HL-60/S4 treated with phorbol 12-myristate 13-acetate at 8.2 ng/mL for 4 days and 3 days (cell line): Measurements from ENCODE around the gene RFFL.
"Not testable (repeated sequence)": the region's sequence is repeated elsewhere in the genome, so short reads cannot be mapped to it uniquely, and the experiment has no call there.

ENCODE experiments used
- in situ Hi-C: fragments of 300-500 bp; cut with MboI; formaldehyde crosslinking; loops from 2 replicates; pipeline ENCODE4 v1.15.0; 2022; ENCODE audit warnings: low sequenced_read_pairs

RFFL gene

GRCh38 chr17:35051183-35051578, 12.3 kb downstream of the RFFL start:
- in situ Hi-C loops, result no loop called here

- in situ Hi-C loops, result no loop called here
These were observed 13.3 kb downstream of the RFFL start for GRCh38 chr17:35050170-35050569.

GRCh38 chr17:35048685-35049379, 14.7 kb downstream of the RFFL start:
- in situ Hi-C loops, result no loop called here

DNA sequence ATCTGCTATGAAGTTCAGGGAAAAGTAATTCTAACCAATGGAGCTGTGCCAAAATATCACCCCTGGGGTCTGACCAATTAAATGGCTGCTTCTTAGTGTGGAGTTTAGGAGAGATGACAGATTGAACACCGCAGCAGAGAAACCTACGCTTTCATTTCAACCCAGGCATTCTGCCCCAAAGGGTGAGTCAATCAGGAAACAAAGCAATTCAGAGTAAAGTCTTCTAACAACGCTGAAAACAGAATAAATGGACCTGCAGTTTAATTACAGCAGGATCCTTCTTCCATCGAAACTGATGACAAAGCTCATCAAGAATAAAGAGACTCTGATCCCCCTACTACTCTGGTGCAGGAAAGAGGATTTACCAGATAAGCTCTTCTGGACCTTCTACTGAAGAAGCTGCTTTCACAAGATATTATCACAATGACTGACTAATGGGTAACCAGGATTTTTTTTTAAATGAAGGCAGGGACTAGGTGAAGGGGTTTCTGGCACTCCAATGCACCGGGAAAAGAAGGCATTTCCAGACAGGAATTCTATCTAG, 16.7 kb downstream of the RFFL start:
- in situ Hi-C loops, result no loop called here

DNA sequence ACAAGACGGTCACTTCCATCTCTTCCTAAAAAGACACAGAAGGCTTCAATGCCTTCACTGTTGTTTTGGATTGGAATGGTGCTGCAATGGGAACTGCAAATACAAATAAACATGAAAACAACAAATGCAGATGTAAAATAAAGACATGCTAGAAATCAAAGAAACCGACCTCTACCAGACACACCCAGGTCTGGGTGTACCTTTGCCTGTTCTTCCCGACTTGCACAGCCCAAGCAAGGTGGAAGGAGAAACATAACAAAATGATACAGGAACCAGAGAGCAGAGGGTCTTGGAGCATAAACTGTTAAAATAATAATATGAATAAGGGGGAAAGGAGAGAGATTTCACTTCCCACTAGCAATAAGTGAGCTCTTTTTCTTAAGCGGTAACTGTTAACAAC, 17.3 kb downstream of the RFFL start:
- in situ Hi-C loops, result no loop called here

DNA sequence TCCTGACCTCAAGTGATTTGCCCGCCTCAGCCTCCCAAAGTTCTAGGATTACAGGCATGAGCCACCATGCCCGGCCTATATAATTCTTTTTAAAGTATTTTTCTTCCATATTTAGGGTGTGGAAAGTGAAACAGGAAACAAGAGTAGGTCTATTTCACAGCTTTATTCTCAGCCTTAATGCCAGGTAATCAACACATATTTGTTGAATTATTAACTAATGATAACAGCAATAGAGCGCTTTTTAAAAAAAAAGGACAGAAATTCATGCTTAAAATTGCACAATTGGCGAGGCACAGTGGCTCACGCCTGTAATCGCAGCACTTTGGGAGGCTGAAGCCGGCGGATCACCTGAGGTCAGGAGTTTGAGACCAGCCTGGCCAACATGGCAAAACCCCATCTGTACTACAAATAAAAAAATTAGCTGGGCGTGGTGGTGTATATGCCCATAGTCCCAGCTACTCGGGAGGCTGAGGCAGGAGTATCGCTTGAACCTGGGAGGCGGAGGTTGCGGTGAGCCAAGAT, 18.0 kb downstream of the RFFL start:
- in situ Hi-C loops, result not testable (repeated sequence)

DNA sequence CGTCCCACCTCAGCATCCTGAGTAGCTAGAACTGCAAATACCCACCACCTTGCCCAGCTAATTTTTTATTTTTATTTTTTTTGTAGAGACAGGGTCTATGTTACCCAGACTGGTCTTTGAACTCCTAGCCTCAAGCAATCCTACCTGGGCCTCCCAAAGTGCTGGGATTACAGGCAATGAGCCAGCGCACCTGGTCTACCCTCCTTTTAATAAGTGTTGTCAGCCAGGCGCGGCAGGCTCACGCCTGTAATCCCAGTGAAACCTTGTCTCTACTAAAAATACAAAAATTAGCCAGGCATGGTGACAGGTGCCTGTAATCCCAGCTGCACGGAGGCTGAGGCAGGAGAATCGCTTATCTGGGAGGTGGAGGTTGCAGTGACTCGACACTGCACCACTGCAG, 19.3 kb downstream of the RFFL start:
- in situ Hi-C loops, result no loop called here

- in situ Hi-C loops, result no loop called here
These were observed 22.1 kb downstream of the RFFL start for GRCh38 chr17:35041390-35041789.

DNA sequence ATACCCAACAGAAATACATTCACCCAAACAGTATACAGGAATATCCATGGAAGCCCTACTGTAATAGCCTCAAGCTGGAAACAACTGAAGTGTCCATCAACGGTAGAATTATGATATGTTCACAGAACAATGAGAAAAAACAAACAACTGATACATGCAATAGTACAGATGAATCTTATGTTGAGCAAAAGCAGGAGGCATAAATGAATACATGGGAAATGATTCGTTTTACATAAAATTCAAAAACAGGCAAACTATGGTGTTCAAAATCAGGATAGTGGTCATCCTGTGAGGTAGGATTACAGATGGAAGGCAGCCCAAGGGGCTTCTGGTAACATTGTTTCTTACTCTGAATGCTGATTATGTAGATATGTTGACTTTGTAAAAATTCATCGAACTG, 25.1 kb downstream of the RFFL start:
- in situ Hi-C loops, result no loop called here

DNA sequence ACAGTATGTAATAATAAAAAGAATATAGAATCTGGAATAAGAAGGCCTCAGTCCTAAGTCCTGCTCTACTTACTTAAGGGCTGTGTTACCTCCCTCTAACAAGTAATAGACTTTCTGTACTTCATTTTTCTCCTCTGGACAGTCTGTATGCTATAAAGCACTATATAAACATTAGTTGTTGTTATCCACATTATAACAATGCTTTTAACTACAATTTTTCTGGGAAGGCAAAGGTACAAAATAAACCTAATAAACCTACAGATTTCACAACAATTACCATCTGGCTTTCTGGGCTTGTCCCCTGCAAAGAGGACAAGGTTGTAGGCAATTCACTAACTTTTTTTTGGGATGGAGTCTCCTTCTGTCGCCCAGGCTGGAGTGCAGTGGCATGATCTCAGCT, 32.7 kb downstream of the RFFL start:
- in situ Hi-C loops, result no loop called here

- in situ Hi-C loops, result no loop called here
These were observed 34.8 kb downstream of the RFFL start for GRCh38 chr17:35028531-35029262.

DNA sequence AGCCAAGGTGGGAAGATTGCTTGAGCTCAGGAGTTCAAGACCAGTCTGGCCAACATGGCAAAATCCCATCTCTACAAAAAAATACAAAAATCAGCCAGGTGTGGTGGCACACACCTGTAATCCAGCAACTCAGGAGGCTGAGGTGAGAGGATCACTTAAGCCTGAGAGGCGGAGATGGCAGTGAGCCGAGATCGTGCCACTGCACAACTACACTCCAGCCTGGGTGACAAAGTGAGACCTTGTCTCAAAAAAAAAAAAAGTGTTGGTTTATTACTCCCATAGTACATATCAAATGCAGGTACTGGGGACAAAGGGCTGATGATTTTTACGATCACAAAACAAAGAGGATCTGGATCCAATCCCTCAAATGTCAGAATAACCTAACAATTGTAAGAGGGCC, 35.4 kb downstream of the RFFL start:
- in situ Hi-C loops, result not testable (repeated sequence)

DNA sequence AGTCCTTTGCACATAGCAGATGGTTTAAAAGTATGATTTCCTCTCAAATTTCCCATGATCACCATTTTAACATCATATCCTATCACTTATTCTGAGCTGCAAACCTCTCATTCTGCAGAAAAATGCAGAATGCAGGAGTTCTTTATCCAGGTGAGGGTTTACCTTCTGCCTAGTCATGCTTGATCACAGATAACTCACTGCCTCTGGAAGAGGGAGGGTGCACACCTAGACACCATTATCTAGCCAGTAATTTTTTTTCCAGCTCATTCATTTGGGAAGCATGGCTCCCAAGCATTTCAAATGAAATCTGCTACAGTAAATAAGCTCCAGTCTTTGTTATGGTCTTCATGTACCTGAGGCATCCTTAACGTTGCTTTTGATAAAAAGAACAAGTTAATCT, 38.0 kb downstream of the RFFL start:
- in situ Hi-C loops, result no loop called here

DNA sequence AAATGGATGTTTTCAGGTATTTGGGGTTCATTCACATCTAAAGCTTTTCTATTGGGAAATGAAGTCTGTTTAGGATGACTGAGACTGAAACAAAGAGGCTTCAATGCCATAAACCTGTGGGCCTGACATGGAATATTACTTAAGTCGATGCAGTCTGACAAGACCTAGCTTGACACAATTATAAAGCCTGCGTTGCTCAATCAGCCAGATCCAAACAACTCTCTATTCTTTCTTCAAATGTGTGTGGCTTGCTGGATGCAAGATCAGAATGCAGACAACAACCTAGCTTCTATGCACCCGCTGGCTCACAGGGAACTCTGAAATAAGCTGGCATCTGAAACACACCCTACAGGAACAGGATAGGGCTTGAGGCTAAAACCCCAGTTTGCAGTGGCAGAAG, 40.0 kb downstream of the RFFL start:
- in situ Hi-C loops, result no loop called here

DNA sequence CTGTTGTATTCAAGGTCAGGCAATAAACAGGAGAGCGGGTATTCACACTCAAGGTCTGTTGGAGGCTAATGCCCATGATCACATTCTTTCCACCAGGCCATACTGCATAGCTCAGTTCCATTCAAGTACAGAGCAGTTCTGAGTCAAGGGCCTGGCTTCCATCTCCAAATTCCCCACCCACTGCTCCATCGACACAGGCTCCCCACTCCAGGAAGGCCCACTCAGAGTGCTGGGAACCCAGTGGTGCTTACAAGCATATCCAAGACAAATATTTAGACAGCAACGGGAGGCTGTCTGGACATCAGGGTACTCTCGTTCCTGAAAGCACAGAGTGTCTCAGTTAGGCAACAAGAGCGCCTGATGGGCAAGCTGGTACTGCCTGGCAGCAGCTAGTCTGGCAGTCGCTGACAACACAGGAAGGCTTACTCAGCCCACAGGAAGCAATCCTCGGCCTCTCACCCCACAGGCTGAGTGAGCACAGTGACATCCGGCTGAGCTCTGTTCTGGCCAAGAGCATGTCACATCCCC, 40.9 kb downstream of the RFFL start:
- in situ Hi-C loops, result no loop called here

DNA sequence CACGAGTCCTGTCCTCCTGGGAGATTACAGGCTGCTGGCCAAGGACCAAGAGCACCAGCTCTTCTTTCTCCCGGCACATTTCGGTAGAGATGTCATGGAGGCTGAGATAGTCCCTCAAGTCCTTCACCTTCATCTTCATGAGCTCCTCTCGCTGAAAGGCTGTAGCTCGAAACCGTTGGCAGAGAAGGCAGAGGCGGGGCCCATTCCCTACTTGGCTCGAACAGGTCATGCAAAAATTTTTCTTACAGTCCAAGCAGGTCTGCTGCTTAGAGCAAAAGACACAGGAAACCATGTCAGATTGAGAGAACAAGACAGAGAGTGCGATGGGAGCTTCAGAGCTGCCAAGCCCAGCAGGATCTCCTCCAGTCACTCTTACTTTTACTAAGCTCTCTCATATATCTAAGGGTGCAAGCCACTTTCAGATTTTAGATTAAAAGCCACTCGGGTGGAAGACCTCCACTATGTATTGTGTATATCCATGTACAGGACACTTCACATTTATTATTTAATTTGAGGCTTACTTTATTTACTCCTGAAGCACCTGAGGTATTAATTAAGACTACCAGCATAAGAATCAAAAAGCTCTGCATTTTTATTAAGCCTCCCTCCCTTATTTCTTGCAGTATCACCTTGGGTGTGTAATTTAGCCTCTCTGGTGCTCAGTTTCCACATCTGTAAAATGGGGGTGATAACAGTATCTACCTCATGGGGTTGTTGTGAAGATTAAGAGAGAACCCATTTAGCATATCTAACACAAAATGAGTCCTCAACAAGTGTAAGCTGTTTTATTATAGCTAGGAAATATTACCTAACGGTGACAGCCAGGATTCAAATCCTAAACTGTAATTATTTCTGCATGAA, 41.8 kb downstream of the RFFL start:
- in situ Hi-C loops, result no loop called here

DNA sequence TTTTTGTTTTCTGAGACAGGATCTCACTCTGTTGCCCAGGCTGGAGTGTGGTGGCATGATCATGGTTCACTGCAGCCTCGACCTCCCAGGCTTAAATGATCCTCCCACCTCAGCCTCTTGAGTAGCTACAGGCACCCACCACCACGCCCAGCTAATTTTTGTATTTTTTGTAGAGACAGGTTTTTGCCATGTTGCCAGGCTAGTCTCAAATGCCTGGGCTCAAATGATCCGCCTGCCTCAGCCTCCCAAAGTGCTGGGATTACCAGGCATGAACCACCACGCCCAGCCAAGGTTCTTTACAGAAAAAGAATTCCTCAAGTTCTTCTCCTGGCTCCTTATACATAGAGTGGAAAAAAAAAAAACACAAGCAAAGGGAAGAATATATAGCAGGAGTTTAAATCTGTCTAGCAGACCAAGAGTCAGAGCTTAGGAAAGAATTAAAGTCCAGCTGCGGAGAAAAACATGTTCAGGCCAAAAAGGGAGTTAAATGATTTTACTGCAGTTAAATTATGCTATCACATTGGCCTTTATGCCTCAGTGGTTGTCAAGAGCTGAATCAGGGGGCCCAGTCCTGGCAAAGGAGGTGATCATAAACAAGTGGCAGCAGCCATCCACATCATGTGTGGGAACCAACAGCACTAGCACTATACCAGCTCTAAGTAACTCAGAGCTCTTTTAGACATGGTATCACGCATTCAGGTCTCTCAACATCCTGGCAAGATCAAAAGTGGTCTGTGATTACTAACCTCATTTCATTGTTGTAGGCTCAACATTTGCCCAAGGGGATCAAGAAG, 43.9 kb downstream of the RFFL start:
- in situ Hi-C loops, result no loop called here

DNA sequence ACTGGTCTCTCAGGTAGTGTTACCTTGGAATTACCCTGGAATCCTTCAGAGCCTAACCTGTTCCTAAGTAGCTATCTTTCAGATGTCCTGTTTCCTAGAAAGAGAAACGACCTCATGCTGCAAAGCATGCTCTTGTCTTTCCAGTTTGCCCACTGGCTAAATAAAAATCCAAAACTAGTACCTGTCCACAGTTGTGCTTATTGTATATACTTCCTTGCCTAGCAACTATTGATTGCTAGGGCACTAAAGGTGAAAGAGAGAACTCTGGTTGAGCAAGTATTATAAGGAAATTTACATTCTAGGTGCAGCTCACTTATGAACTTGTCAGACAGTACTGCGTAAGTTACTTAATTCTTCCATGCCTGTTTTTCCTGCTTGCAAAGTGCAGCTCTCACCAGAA, 44.7 kb downstream of the RFFL start:
- in situ Hi-C loops, result no loop called here

DNA sequence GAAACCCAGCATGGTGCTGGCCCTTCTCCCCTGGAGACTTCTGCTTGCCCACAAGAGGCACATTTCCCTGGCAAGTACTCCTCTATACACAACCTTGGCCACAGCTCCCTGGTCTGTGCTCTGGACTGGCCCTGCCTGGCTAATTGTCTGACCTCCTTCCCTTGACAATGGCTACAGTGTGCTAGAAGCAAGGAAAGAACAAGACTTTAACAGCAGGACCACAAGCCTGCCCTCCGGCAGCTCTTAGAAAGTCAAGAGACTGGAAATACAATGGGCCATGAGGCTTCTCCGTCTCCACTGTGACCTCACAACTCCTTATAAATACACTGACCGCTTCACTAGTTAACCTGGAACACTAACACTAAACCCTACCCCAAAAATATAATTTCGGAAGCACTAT, 46.5 kb downstream of the RFFL start:
- in situ Hi-C loops, result no loop called here

DNA sequence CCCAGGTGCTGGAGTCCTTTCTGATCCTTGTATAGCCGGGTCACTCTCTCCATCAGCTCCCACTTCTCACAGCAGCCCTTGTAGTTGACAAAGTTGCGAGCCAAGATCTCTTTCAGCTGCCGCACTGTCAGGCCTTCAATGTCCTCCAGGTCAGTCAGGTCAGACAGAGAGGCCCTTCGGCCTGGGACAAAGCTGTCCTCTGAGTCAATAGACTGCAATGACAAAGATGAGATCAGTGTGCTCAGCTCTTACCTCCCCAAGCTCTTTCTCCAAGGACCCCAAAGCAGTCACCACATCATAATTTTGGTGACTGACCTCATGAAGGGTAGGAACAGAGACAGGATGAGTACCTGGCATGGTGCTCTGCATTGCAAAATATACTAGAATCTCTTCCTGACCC, 47.1 kb downstream of the RFFL start:
- in situ Hi-C loops, result no loop called here
